Neutrophil (primary cell): ENCODE measurements around the gene SMIM26.

Source experiments
- H3K27ac ChIP-seq: fragments of 200-600 bp; sonication (generic); 2 replicates; pipeline ENCODE4 v1.5.1; 2016; ENCODE audit warnings: mild to moderate bottlenecking, moderate library complexity
- H3K27me3 ChIP-seq: fragments of 200-600 bp; sonication (generic); 2 replicates; pipeline ENCODE4 v1.6.0; 2016; ENCODE audit warnings: mild to moderate bottlenecking
- H3K36me3 ChIP-seq: fragments of 200-600 bp; sonication (generic); 2 replicates; pipeline ENCODE4 v1.5.1; 2017
- H3K4me1 ChIP-seq, 2 experiments: fragments of 200-600 bp in 1 of 2; sonication (generic) in 1 of 2; 1 replicate in 1 of 2; 2 replicates in 1 of 2; pipeline versions ENCODE4 v1.5.1 to v1.6.1; 2013 to 2016; ENCODE audit warnings: low read depth in 1 of 2, low read length in 1 of 2, mild to moderate bottlenecking in 1 of 2, moderate library complexity in 1 of 2; ENCODE audit not compliant: control insufficient read depth in 1 of 2, insufficient read depth in 1 of 2
- H3K4me3 ChIP-seq, 2 experiments: fragments of 200-600 bp in 1 of 2; sonication (generic) in 1 of 2; 1 replicate in 1 of 2; 2 replicates in 1 of 2; pipeline ENCODE4 v1.5.1; 2013 to 2016; ENCODE audit warnings: low read depth in 1 of 2, low read length in 1 of 2, mild to moderate bottlenecking in 1 of 2, moderate library complexity in 1 of 2
- H3K9me3 ChIP-seq: fragments of 200-600 bp; sonication (generic); 2 replicates; pipeline ENCODE4 v1.5.1; 2016
- CTCF ChIP-seq: fragments of 200-600 bp; sonication (generic); IDR thresholded peaks from 2 replicates; pipeline ENCODE4 v1.5.1; 2016; ENCODE audit warnings: antibody characterized with exemption

SMIM26 gene

GRCh38 chr20:18527836-18528235 is 39.4 kb upstream of the SMIM26 start:
- no peaks in the 10 kb centered on the region for H3K9me3 ChIP-seq
- H3K4me3 ChIP-seq = no peak overlapping the region
- TF ChIP-seq CTCF = no peak
- peaks cover 90% of the 10 kb centered on the region for H3K36me3 ChIP-seq
- no peaks in the 10 kb centered on the region for H3K4me1 ChIP-seq
- H3K27me3 ChIP-seq = no peaks in the 10 kb centered on the region
- H3K27ac ChIP-seq = no peak overlapping the region

- Histone ChIP-seq H3K4me1 (no peaks in the 10 kb centered on the region), H3K4me3 (no peak overlapping the region), H3K9me3 (no peaks in the 10 kb centered on the region), H3K27me3 (no peaks in the 10 kb centered on the region), H3K36me3 (peaks cover 99% of the 10 kb centered on the region), H3K27ac (no peak overlapping the region)
- TF ChIP-seq CTCF = no peak
Observed at GRCh38 chr20:18529041-18529440, 38.2 kb upstream of the SMIM26 start.

GRCh38 chr20:18532626-18533025 is 34.6 kb upstream of the SMIM26 start:
- H3K4me3 ChIP-seq = no peak overlapping the region
- H3K4me1 ChIP-seq = no peaks in the 10 kb centered on the region
- peaks cover 92% of the 10 kb centered on the region for H3K36me3 ChIP-seq
- H3K9me3 ChIP-seq = no peaks in the 10 kb centered on the region
- no peak for TF ChIP-seq CTCF
- no peaks in the 10 kb centered on the region for H3K27me3 ChIP-seq
- H3K27ac ChIP-seq = no peak overlapping the region

- no peaks in the 10 kb centered on the region for H3K4me1 ChIP-seq
- H3K36me3 ChIP-seq = peaks cover 85% of the 10 kb centered on the region
- H3K4me3 ChIP-seq = no peak overlapping the region
- TF ChIP-seq CTCF = no peak
- H3K9me3 ChIP-seq = no peaks in the 10 kb centered on the region
- no peak overlapping the region for H3K27ac ChIP-seq
- H3K27me3 ChIP-seq = no peaks in the 10 kb centered on the region
Observed at GRCh38 chr20:18533491-18533890, 33.7 kb upstream of the SMIM26 start.

- Histone ChIP-seq H3K4me1 (no peaks in the 10 kb centered on the region), H3K4me3 (no peak overlapping the region), H3K27me3 (no peaks in the 10 kb centered on the region), H3K9me3 (no peaks in the 10 kb centered on the region), H3K27ac (no peak overlapping the region), H3K36me3 (peaks cover 82% of the 10 kb centered on the region)
- no peak for TF ChIP-seq CTCF
Observed at GRCh38 chr20:18533978-18534644, 33.1 kb upstream of the SMIM26 start.
